Esophagus squamous epithelium (tissue), 4 donors: Measurements from ENCODE around the gene ATP7B.

ENCODE experiments used
- POLR2A ChIP-seq, 4 donors: fragments of 450-650 bp; IDR thresholded peaks; one replicate each; pipeline ENCODE4 v1.6.1; 2017; ENCODE audit warnings: antibody characterized with exemption in 4 of 4, mild to moderate bottlenecking in 4 of 4, moderate library complexity in 3 of 4
- TF ChIP-seq, protein P1 (sequence below), 6 experiments: fragments of 450-650 bp in 4 of 6; fragments of 200-600 bp in 2 of 6; sonication (generic) in 2 of 6; IDR thresholded peaks; one replicate each; pipeline ENCODE4 v1.5.1; 2016 to 2019; ENCODE audit warnings: antibody characterized with exemption in 6 of 6, mild to moderate bottlenecking in 4 of 6, moderate library complexity in 4 of 6

DNA sequence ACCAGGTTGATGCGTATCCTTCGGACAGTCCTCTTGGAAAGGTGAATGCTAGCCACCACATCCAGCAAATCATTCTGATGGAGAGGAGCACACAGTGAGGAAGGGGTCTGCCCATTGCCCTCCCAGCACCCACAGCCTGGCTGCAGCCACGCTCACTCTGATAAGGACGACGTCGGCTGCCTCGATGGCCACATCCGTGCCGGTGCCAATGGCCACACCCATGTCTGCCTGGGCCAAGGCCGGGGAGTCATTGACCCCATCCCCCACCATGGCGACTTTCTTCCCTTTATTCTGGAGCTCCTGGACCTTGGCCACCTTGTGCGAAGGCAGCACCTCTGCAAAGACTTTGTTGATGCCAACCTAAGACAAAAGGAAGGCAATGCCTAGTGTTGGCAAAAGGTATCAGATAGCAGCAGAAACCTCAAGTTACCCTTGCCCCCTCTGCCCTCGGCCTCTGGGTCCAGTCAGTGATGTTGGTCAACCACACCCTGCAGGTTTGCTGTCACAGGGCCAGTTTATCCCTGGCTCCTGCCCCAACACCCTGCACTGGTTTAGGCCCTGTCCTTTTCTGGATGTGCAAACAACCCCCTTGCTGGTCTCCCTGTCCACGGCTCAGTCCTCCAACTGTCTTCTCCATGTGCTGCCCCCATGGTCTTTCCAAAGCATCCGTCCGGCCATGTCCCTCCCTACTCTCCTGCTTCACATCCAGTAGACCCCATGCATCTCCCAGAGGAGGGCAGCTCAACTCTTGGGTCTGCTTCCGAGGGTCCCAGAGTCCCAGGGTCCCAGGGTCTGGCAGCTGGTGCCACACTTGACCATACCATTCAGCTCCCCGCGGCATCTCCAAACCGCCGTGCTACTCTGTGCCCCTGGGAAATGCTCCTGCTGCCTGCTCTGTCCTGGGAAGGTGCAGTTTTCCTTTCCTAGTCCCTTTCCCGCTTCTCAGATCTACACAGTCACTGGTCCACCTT lies 73.6 kb downstream of the ATP7B start:
- TF ChIP-seq, protein P1, sequence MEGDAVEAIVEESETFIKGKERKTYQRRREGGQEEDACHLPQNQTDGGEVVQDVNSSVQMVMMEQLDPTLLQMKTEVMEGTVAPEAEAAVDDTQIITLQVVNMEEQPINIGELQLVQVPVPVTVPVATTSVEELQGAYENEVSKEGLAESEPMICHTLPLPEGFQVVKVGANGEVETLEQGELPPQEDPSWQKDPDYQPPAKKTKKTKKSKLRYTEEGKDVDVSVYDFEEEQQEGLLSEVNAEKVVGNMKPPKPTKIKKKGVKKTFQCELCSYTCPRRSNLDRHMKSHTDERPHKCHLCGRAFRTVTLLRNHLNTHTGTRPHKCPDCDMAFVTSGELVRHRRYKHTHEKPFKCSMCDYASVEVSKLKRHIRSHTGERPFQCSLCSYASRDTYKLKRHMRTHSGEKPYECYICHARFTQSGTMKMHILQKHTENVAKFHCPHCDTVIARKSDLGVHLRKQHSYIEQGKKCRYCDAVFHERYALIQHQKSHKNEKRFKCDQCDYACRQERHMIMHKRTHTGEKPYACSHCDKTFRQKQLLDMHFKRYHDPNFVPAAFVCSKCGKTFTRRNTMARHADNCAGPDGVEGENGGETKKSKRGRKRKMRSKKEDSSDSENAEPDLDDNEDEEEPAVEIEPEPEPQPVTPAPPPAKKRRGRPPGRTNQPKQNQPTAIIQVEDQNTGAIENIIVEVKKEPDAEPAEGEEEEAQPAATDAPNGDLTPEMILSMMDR (IDR thresholded peaks at IDR 0.05), result no peak
- TF ChIP-seq POLR2A (IDR thresholded peaks at IDR 0.05), result no peak
